ENCODE measurements around the gene KRTAP3-1.

DNA sequence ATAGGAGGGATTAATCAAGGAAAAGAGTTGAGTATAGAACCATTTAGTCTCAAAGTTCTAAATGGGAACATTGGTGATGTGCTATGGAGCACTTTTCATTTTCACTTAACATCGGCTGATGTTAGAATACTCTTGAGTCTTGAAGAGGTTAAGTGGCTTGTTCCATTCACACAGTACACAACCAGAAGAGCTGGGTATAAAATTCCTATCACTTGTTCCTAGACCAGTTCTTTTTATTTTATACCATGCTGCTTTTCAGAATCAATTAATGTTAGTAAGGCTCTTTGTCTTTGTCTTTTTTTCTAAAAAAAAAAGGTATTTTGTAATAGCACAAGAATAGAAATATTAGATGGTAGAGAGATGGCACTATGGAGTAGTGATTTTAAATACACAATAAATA is 34.0 kb upstream of the KRTAP3-1 start:
- TF ChIP-seq, protein P1, sequence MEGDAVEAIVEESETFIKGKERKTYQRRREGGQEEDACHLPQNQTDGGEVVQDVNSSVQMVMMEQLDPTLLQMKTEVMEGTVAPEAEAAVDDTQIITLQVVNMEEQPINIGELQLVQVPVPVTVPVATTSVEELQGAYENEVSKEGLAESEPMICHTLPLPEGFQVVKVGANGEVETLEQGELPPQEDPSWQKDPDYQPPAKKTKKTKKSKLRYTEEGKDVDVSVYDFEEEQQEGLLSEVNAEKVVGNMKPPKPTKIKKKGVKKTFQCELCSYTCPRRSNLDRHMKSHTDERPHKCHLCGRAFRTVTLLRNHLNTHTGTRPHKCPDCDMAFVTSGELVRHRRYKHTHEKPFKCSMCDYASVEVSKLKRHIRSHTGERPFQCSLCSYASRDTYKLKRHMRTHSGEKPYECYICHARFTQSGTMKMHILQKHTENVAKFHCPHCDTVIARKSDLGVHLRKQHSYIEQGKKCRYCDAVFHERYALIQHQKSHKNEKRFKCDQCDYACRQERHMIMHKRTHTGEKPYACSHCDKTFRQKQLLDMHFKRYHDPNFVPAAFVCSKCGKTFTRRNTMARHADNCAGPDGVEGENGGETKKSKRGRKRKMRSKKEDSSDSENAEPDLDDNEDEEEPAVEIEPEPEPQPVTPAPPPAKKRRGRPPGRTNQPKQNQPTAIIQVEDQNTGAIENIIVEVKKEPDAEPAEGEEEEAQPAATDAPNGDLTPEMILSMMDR (IDR thresholded peaks at IDR 0.05), result no peak
- TF ChIP-seq POLR2A (IDR thresholded peaks at IDR 0.05), result no peak

All from testis (tissue), 2 donors.